CD14-positive monocyte (primary cell): Measurements from ENCODE around the gene POLR2C. TPM values are rescaled to one million over a fixed set of nuclear protein-coding genes. Genes with fewer than 3 reads are reported as not detected.

Experiments
- DNase-seq, 3 donors: peaks; one replicate each; pipeline ENCODE4 v3.0.0-alpha.2; 2011 to 2022
- H2AFZ ChIP-seq: 2 replicates; pipeline ENCODE4 v1.6.0; 2012; ENCODE audit warnings: mild to moderate bottlenecking, low read depth, low read length, inconsistent platforms; ENCODE audit not compliant: insufficient read depth, poor library complexity, severe bottlenecking
- H3K27ac ChIP-seq, 2 donors: 1 replicate in 1 of 2; 2 replicates in 1 of 2; pipeline ENCODE4 v1.5.1; 2012 to 2013; ENCODE audit warnings: low read length in 2 of 2, control low read depth in 1 of 2, inconsistent platforms in 1 of 2, low read depth in 1 of 2, mild to moderate bottlenecking in 1 of 2
- H3K27me3 ChIP-seq, 2 donors: one replicate each; pipeline versions ENCODE4 v1.6.0 to v1.6.1; 2011 to 2013; ENCODE audit warnings: low read length in 2 of 2; ENCODE audit not compliant: control insufficient read depth in 2 of 2, insufficient read depth in 2 of 2
- H3K36me3 ChIP-seq, 2 donors: replicated peaks in 1 of 2; 1 replicate in 1 of 2; 2 replicates in 1 of 2; pipeline versions ENCODE4 v1.5.1 to v1.6.1; 2012 to 2013; ENCODE audit warnings: low read length in 2 of 2, control low read depth in 1 of 2, inconsistent platforms in 1 of 2, mild to moderate bottlenecking in 1 of 2; ENCODE audit not compliant: insufficient read depth in 2 of 2, control insufficient read depth in 1 of 2
- H3K4me1 ChIP-seq, 2 donors: 1 replicate in 1 of 2; 2 replicates in 1 of 2; pipeline versions ENCODE4 v1.5.1 to v1.6.1; 2012 to 2013; ENCODE audit warnings: low read length in 2 of 2, control low read depth in 1 of 2, inconsistent platforms in 1 of 2, mild to moderate bottlenecking in 1 of 2, moderate library complexity in 1 of 2; ENCODE audit not compliant: insufficient read depth in 2 of 2, control insufficient read depth in 1 of 2
- H3K4me2 ChIP-seq: replicated peaks from 2 replicates; pipeline ENCODE3; 2012; ENCODE audit warnings: low read length, moderate library complexity, mild to moderate bottlenecking; ENCODE audit not compliant: poor library complexity, severe bottlenecking; ENCODE audit errors: extremely low read depth
- H3K4me3 ChIP-seq, 3 experiments: fragments of 200-600 bp in 1 of 3; sonication (generic) in 1 of 3; replicated peaks in 1 of 3; 1 replicate in 2 of 3; 2 replicates in 1 of 3; pipeline ENCODE4 v1.5.1; 2011 to 2013; ENCODE audit warnings: low read length in 3 of 3, mild to moderate bottlenecking in 3 of 3, control low read depth in 2 of 3, low read depth in 2 of 3, inconsistent platforms in 1 of 3, moderate library complexity in 1 of 3
- H3K79me2 ChIP-seq: 2 replicates; pipeline ENCODE4 v1.6.0; 2012; ENCODE audit warnings: mild to moderate bottlenecking, control low read depth, inconsistent platforms, low read length, moderate library complexity; ENCODE audit not compliant: insufficient read depth
- H3K9ac ChIP-seq: 2 replicates; pipeline ENCODE4 v1.6.0; 2017; ENCODE audit warnings: low read length, mild to moderate bottlenecking; ENCODE audit not compliant: insufficient read depth, poor library complexity, severe bottlenecking
- H3K9me3 ChIP-seq, 2 donors: replicated peaks in 1 of 2; 1 replicate in 1 of 2; 2 replicates in 1 of 2; pipeline versions ENCODE4 v1.5.1 to v1.6.1; 2012 to 2013; ENCODE audit warnings: low read length in 2 of 2, control low read depth in 1 of 2; ENCODE audit not compliant: control insufficient read depth in 1 of 2, insufficient read depth in 1 of 2
- H4K20me1 ChIP-seq: 2 replicates; pipeline ENCODE4 v1.6.0; 2012; ENCODE audit warnings: mild to moderate bottlenecking, low read length, control low read depth, moderate library complexity; ENCODE audit not compliant: insufficient read depth
- H3K27ac Mint-ChIP-seq, 7 donors: one replicate each; pipeline ENCODE4 v1.8.0; 2020; ENCODE audit warnings: mild to moderate bottlenecking in 7 of 7, mixed read lengths in 7 of 7, moderate library complexity in 6 of 7, inconsistent platforms in 2 of 7
- H3K27me3 Mint-ChIP-seq, 3 donors: one replicate each; pipeline ENCODE4 v1.8.0; 2021 to 2022; ENCODE audit warnings: low read depth in 3 of 3, mild to moderate bottlenecking in 3 of 3, mixed read lengths in 3 of 3, moderate library complexity in 3 of 3, inconsistent platforms in 1 of 3
- H3K36me3 Mint-ChIP-seq, 2 donors: one replicate each; pipeline ENCODE4 v1.8.0; 2020; ENCODE audit warnings: mixed read lengths in 2 of 2, inconsistent platforms in 1 of 2, mild to moderate bottlenecking in 1 of 2
- H3K4me1 Mint-ChIP-seq: one replicate; pipeline ENCODE4 v1.8.0; 2020; ENCODE audit warnings: mild to moderate bottlenecking, mixed read lengths
- H3K4me3 Mint-ChIP-seq, 2 donors: one replicate each; pipeline ENCODE4 v1.8.0; 2020; ENCODE audit warnings: mild to moderate bottlenecking in 2 of 2, mixed read lengths in 2 of 2, moderate library complexity in 1 of 2
- H3K9me3 Mint-ChIP-seq, 7 donors: one replicate each; pipeline ENCODE4 v1.8.0; 2020 to 2022; ENCODE audit warnings: mixed read lengths in 7 of 7, mild to moderate bottlenecking in 6 of 7, moderate library complexity in 6 of 7, inconsistent platforms in 2 of 7
- WGBS: methylation state at CpG from one replicate; pipeline ENCODE4 v1.1.5; 2013; ENCODE audit warnings: missing lambda C conversion rate; ENCODE audit not compliant: insufficient coverage; 5-methylcytosine and 5-hydroxymethylcytosine counted together
- intact Hi-C, 2 donors: fragments of 100-400 bp; cut with micrococcal nuclease; formaldehyde crosslinking; loops; one replicate each; pipeline versions ENCODE4 v1.15.0 to v1.15.1; 2023
- polyA plus RNA-seq, 3 donors: library from polyadenylated mRNA; depleted of rRNA in 1 of 3; unstranded in 2 of 3; stranded (reverse) in 1 of 3; fragments of 300-500 nt in 2 of 3; fragments of >200 nt in 1 of 3; fragmentation: Illumina TruSeq in 2 of 3; gene quantifications; 1 replicate in 2 of 3; 2 replicates in 1 of 3; pipeline ENCODE4 v1.2.3, GENCODE V29; 2012 to 2021
- TF ChIP-seq, protein P1 (sequence below): fragments of 200-600 bp; IDR thresholded peaks from one replicate; pipeline ENCODE4 v1.8.0; 2022; ENCODE audit warnings: antibody characterized with exemption, mild to moderate bottlenecking

The POLR2C gene
- polyA plus RNA-seq, 3 donors, result 22.6 to 51.3 (median 24.4) TPM

DNA sequence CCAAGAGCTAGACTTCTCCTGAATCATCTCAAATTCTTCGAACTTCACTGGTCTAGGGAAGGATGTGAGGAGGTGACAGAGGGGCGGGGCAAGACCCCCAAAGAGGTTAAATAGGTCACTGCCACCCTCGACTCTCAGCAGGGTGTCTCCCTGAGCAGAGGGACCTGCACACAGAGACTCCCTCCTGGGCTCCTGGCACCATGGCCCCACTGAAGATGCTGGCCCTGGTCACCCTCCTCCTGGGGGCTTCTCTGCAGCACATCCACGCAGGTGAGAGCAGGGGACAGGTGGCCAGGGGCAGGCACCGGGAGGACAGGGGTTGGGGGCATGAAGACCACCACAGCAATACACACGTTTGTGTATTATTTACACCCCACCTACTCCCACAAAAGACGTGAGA lies 48.7 kb upstream of the POLR2C start:
- H3K4me2 ChIP-seq, result no peak overlapping the region
- 79% methylated on average over 3 of the region's 7 CpGs for whole genome bisulfite sequencing
- intact Hi-C loops, result no loop called here

DNA sequence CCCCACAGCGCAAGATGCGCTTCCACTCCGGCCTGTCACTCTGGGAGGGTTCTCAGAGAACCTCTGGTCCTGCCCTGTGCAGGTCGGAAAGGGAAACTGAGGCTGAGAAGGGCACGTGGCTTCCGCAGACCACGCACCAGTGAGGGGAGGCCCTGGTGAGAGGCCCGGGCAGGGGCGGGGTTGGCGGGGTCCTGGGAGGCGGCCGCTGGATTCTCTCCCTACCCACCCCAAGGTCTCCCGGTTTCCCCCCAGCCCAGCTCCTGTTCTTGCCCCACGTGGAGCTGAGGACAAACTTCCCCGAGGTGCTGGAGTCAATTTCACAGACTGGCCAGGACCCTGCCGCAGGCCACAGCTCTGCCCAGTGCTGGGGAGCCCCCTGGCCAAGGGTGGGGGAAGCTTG lies 46.4 kb upstream of the POLR2C start:
- Histone ChIP-seq H3K9ac (peak overlapping the region; percentile 69), H3K79me2 (no peaks in the 10 kb centered on the region)
- H3K4me1 Mint-ChIP-seq, result peaks cover 15% of the 10 kb centered on the region

More for the DNA sequence above, 48.7 kb upstream of the POLR2C start:
- H3K4me3 ChIP-seq, result no peak overlapping the region
- no peaks in the 10 kb centered on the region for H3K9me3 ChIP-seq
- H3K27me3 Mint-ChIP-seq, result peaks cover 5 to 12% (median 9%) of the 10 kb centered on the region in 3 donors
- H3K36me3 ChIP-seq, result no peaks in the 10 kb centered on the region
- peaks cover 21 to 28% of the 10 kb centered on the region in 2 donors for H3K4me1 ChIP-seq
- H3K4me3 Mint-ChIP-seq, result no peak overlapping the region
- TF ChIP-seq, protein P1, sequence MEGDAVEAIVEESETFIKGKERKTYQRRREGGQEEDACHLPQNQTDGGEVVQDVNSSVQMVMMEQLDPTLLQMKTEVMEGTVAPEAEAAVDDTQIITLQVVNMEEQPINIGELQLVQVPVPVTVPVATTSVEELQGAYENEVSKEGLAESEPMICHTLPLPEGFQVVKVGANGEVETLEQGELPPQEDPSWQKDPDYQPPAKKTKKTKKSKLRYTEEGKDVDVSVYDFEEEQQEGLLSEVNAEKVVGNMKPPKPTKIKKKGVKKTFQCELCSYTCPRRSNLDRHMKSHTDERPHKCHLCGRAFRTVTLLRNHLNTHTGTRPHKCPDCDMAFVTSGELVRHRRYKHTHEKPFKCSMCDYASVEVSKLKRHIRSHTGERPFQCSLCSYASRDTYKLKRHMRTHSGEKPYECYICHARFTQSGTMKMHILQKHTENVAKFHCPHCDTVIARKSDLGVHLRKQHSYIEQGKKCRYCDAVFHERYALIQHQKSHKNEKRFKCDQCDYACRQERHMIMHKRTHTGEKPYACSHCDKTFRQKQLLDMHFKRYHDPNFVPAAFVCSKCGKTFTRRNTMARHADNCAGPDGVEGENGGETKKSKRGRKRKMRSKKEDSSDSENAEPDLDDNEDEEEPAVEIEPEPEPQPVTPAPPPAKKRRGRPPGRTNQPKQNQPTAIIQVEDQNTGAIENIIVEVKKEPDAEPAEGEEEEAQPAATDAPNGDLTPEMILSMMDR, result no peak
- no peaks in the 10 kb centered on the region for H3K79me2 ChIP-seq
- H3K27ac ChIP-seq, result no peak overlapping the region
- no peak overlapping the region for H2AFZ ChIP-seq
- H3K9me3 Mint-ChIP-seq, result no peaks in the 10 kb centered on the region
- no peak for DNase-seq
- H3K36me3 Mint-ChIP-seq, result no peaks in the 10 kb centered on the region
- no peak overlapping the region for H3K9ac ChIP-seq
- peak overlapping the region in 1 of 7 donors; percentile 22 for H3K27ac Mint-ChIP-seq
- no peaks in the 10 kb centered on the region for H3K27me3 ChIP-seq
- H4K20me1 ChIP-seq, result no peaks in the 10 kb centered on the region
- H3K4me1 Mint-ChIP-seq, result peaks cover 18% of the 10 kb centered on the region

More for the DNA sequence above, 46.4 kb upstream of the POLR2C start:
- TF ChIP-seq, protein P1, result no peak
- Histone ChIP-seq H3K4me3 (peak overlapping the region in 1 of 3 experiments; percentile 77), H3K27me3 (no peaks in the 10 kb centered on the region), H3K4me1 (peaks cover 20 to 24% of the 10 kb centered on the region in 2 donors), H3K27ac (no peak overlapping the region), H2AFZ (peak overlapping the region; percentile 95), H3K4me2 (peak overlapping the region; percentile 89), H4K20me1 (no peaks in the 10 kb centered on the region), H3K36me3 (no peaks in the 10 kb centered on the region), H3K9me3 (no peaks in the 10 kb centered on the region)
- Mint-ChIP-seq H3K9me3 (no peaks in the 10 kb centered on the region), H3K27ac (peak overlapping the region in 1 of 7 donors; percentile 78), H3K27me3 (peaks cover 5 to 12% (median 8%) of the 10 kb centered on the region in 3 donors), H3K4me3 (no peak overlapping the region), H3K36me3 (no peaks in the 10 kb centered on the region)
- WGBS, result 88% methylated on average over 10 of the region's 16 CpGs
- no peak for DNase-seq
- intact Hi-C loops, result no loop called here
